Peyer's patch (tissue), 4 donors: Measurements from ENCODE around the gene ENPP3.

Source experiments
- POLR2A ChIP-seq, 2 donors: fragments of 450-650 bp; IDR thresholded peaks; one replicate each; pipeline ENCODE4 v1.5.1; 2017; ENCODE audit warnings: antibody characterized with exemption in 2 of 2, mild to moderate bottlenecking in 2 of 2, moderate library complexity in 2 of 2
- TF ChIP-seq, protein P1 (sequence below), 6 experiments: fragments of 450-650 bp in 4 of 6; fragments of 200-600 bp in 2 of 6; sonication (generic) in 1 of 6; IDR thresholded peaks; one replicate each; pipeline ENCODE4 v1.5.1; 2017 to 2019; ENCODE audit warnings: antibody characterized with exemption in 6 of 6, mild to moderate bottlenecking in 3 of 6, moderate library complexity in 1 of 6

DNA sequence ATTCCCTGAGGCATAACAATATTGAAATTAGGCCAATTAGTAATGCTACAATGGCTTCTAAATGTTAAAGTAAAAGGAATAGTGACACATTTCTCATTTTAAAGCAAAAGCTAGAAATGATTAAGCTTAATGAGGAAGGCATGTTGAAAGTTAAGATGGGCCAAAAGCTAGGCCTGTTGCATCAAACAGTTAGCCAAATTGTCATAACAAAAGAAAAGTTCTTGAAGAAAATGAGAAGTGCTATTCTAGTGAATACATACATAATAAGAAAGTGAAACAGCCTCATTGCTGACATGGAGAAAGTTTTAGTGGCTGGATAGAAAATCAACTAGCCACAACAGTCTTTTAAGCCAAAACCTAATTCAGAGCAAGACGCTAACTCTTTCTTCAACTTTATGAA lies 51.2 kb downstream of the ENPP3 start:
- TF ChIP-seq, protein P1, sequence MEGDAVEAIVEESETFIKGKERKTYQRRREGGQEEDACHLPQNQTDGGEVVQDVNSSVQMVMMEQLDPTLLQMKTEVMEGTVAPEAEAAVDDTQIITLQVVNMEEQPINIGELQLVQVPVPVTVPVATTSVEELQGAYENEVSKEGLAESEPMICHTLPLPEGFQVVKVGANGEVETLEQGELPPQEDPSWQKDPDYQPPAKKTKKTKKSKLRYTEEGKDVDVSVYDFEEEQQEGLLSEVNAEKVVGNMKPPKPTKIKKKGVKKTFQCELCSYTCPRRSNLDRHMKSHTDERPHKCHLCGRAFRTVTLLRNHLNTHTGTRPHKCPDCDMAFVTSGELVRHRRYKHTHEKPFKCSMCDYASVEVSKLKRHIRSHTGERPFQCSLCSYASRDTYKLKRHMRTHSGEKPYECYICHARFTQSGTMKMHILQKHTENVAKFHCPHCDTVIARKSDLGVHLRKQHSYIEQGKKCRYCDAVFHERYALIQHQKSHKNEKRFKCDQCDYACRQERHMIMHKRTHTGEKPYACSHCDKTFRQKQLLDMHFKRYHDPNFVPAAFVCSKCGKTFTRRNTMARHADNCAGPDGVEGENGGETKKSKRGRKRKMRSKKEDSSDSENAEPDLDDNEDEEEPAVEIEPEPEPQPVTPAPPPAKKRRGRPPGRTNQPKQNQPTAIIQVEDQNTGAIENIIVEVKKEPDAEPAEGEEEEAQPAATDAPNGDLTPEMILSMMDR (IDR thresholded peaks at IDR 0.05): no peak
- TF ChIP-seq POLR2A (IDR thresholded peaks at IDR 0.05): no peak
